Activated CD8-positive, alpha-beta memory T cell treated with anti-CD3 and anti-CD28 coated beads, Interleukin-2, amount 50 U/mL, for 1 hour (primary cell): ENCODE measurements around the gene SAG.

Source experiments
- DNase-seq: peaks from one replicate; pipeline ENCODE4 v3.0.0-alpha.2; 2020; ENCODE audit errors: extremely low read depth

Gene SAG

GRCh38 chr2:233288663-233289062 lies 19.0 kb upstream of the SAG start:
- DNase-seq = no peak

DNA sequence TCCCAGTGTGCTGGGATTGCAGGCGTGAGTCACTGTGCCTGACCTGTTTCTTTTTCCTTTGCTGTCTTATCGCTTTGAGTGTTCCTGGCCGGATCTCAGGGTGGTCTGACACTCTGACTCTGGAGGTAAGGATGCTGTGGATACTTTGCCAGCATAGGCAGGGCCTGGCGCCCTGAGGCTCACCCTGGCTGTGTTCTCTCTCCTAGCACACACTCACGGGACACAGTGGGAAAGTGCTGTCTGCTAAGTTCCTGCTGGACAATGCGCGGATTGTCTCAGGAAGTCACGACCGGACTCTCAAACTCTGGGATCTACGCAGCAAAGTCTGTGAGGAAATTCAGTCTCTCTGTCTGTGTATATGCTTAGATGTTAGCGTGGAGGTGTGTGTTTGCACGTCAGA lies 18.0 kb upstream of the SAG start:
- no peak for DNase-seq

DNA sequence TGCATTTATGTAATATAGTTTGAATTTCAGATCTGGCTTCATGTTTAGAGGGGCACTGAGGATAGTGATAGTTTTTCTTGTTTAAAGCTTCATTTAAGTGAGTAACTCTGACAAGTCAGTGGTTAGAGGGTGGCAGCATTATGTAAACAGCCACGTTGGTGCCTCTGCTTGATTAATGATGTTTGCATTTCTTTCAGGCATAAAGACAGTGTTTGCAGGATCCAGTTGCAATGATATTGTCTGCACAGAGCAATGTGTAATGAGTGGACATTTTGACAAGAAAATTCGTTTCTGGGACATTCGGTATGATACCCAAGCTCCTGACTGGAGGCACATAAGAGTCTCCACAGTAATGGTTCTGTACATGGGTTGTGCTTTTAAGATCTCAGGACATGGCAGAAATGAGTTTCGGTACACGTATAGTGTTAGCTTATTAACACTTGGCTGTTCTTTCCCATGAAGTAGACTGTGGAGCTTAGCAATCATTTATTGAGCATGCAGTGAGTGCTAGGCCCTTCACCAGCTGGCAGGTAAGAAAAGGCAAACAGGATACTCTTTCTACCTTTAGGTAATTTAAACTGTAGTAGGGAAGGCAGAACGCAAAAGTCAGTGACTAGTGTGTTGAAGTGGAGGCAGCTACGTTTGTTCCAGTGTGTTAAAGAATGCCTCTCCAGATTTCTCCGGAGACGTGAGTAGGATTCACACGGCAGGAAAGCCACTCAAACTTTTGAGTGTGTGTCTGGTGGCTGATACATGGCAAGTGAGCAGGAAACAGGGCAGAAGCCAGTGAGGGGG lies 17.4 kb upstream of the SAG start:
- no peak for DNase-seq

DNA sequence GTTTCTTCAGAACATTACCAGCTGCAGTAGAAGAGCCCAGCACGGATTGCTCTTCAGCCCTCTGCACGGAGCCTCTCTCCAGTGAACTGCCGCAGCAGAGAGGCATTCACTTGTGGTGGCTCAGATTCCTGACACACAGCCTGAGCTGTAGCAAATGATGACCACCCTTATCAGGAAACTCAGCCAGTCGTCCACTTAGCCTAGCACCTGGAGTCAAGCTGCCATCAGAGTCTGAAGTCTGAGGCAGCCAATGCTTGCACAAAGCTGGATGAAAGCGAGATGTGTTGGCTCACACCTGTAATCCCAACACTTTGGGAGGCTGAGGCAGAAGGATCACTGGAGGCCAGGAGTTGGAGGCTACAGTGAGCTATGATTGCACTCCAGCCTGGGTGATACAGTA lies 11.7 kb upstream of the SAG start:
- no peak for DNase-seq

GRCh38 chr2:233297076-233297475 lies 10.5 kb upstream of the SAG start:
- no peak for DNase-seq

DNA sequence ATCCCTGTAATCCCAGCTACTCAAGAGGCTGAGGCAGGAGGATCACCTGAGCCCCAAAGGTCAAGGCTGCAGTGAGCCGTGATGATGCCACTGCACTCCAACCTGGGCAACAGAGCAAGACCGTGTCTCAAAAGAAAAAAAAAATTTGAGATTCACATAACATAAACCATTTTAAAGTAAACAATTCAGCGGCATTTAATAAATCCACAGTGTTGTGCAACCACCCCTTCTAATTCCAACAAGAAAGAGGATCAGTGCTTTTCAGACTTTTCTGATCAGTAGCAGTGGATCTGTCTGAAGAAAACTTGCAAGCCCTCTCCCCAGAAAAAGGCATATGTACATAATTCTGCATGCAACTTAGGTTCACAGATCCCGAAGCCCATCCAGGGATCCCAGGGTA lies 7.2 kb upstream of the SAG start:
- DNase-seq = no peak

DNA sequence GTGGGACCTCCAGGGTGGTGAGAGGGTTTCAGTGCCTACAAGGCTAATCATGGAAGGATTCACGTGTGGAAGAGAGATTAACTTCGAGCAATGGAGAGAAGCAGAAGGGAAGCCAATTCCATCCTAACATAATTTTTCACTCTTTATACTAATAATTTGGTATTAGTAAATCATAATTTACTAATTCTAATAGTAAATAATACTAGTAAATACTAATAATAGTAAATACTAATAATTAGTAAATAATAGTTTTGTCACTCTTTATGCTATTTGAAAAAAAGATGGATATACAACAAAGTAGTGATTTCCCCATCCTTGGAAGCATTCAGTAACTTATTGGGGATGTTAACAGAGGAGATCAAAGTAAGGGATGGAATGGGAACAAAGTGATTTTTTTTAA lies 6.4 kb upstream of the SAG start:
- no peak for DNase-seq

- DNase-seq = no peak
These were observed 5.8 kb upstream of the SAG start for GRCh38 chr2:233301811-233302210.

- DNase-seq = no peak
These were observed 4.4 kb upstream of the SAG start for GRCh38 chr2:233303252-233303651.

GRCh38 chr2:233311241-233311926 lies 3.8 kb downstream of the SAG start:
- no peak for DNase-seq

GRCh38 chr2:233312874-233313273 lies 5.3 kb downstream of the SAG start:
- no peak for DNase-seq

DNA sequence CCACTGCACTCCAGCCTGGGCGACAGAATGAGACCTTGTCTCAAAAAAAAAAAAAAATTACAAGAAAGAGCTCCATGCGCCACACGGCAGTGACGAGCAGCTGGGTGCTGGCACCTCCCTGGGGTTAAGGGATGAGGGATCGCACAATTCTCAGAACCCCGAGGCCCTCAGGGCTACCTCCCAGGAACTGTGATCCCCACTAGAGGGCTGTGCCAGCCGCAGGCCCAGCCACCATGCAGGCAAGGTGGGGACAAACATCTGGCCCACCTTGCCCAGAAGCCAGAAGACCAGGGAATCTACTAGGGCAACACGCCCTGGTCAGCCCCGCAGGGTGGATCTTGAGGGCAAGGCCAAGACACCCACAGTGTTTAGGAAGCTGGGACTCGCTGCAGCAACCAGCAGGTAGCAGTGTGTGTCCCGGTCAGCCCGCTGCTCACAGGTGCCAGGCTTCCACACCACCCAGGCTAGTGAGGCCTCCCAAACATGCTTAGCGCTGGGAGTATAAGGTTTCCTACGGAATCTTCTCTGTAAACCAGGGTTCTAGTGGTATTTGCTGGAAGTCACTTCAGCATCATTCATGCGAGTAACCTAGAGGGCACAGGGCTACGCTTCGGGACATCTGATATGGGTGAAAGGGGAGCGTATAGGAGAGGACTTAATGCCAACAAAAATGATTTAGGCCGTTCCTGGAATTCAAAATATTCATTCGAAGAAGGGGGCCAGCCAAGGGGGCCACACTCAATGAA lies 6.7 kb downstream of the SAG start:
- DNase-seq = no peak

- DNase-seq = no peak
These were observed 9.8 kb downstream of the SAG start for GRCh38 chr2:233317196-233317943.

- DNase-seq = no peak
These were observed 11.6 kb downstream of the SAG start for GRCh38 chr2:233319256-233319655.

DNA sequence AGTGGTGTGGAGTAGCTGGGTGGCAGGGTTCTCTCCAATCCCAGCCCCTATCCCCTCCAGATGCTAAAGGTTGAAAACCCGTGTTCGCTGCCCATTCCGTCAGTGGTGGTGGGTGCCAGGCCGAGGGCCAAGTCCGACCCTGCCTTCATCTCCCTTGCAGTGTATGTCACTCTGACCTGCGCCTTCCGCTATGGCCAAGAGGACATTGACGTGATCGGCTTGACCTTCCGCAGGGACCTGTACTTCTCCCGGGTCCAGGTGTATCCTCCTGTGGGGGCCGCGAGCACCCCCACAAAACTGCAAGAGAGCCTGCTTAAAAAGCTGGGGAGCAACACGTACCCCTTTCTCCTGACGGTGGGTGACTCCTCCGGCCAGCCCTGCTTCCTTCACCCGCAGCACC lies 12.9 kb downstream of the SAG start:
- no peak for DNase-seq

DNA sequence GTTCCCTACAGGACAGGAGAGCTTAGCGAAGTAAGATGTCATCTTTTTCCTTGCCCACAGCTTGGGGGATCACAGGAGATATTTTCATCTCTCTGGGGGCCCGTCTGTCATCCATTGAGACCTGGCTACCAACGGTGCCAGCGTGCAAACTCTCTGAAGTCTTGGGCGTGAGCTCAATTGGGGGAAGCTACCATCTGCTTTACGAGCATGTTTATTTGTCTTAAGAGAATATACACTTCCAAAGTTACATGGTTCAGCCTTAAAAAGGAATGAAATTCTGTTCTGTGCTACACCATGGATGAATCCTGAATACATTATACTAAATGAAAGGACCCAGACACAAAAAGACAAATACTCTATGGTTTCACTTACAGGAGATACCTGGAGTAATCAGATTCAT lies 13.6 kb downstream of the SAG start:
- DNase-seq = no peak

DNA sequence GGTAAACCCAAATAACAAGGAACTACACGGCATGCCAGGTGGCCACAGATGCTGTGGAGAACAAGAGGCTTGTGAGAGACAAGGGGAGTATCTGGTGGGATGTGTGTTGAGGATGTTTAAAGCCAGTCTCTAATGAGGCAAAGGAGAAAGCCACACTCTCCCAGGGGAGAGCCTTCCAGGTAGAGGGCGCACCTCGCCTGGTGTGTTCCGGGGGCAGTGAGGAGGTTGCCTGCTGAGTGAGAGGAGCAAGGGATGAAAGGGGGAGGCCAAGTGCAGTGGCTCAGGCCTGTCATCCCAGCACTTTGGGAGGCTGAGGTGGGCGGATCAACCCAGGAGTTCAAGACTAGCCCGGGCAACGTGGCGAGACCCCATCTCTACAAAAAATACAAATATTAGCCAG lies 16.2 kb downstream of the SAG start:
- no peak for DNase-seq

DNA sequence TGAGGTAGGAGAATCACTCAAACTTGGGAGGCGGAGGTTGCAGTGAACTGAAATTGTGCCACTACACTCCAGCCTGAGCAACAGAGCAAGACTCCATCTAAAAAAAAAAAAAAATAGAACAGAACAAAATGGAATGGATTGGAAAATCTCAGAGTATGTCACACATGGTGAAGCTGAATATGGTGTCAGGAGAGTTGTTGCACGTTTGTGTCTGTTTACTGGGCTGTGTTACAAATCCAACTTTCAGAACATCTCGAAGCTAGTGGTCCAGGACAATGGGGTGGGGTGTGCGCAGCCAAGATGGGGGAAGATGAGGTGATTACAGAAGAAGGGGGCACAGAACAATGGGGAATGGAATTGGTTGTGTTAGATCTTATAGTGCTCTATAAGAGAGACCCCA lies 17.6 kb downstream of the SAG start:
- DNase-seq = no peak

GRCh38 chr2:233325814-233326213 lies 18.2 kb downstream of the SAG start:
- DNase-seq = no peak

- DNase-seq = no peak
These were observed 18.9 kb downstream of the SAG start for GRCh38 chr2:233326500-233326899.

DNA sequence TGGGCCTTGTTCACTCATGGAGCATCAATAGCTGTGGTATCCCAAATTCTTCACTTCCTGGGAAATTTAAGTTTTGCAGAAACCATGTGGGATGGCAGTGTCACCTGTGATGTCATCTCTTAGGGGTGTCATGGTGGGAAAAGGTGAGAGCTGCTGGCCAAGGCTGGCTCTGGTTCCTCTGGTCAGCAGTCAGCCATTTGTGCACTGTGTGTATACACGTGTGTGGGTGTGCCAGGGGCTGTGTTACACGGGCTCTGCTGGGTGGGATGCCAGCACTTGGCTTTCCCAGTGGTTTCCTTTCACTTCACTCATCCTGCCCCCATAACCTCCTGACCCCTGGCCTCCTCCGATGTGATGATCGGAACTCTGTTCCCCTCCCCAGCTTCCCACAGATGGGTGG lies 21.3 kb downstream of the SAG start:
- DNase-seq = no peak

DNA sequence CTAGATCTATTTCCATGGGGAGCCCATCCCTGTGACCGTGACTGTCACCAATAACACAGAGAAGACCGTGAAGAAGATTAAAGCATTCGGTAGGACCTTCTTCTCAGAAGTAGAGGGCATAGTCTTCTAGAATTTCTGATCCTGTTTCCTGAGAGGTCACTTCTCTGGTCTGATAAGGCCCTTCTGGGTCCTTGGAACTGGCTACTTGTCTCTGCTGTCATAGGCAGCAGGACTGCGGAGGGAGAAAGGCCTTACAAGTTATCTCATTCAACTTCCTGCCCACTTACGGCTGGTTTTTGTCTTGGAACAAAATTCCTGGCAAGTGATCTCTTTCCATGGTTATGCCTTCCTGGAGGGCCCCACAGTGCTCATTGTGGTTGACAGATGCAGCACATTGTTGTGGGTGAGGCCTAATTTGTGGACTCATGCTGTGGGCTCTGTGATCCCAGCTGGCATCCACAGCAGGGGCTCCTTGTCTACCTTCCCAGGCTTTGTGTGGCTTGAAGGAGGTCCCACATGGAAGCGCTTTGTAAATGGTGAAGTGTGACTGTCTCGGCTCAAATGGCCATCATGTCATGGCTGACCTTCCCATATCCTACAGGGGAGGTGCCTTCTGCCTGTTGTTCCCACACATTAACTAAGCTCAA lies 22.0 kb downstream of the SAG start:
- DNase-seq = no peak
